ENCODE data around the gene RIPK4. TPM values are rescaled to one million over a fixed set of nuclear protein-coding genes. Genes with fewer than 3 reads are reported as not detected.

RIPK4 gene
- total RNA-seq, 1 donor from 2014 or later: not detected

GRCh38 chr21:41743321-41744027, 23.4 kb downstream of the RIPK4 start:
- Mint-ChIP-seq H3K9me3 (no peaks in the 10 kb centered on the region), H3K4me3 (no peak overlapping the region), H3K4me1 (ENCODE audit: low read depth) (no peaks in the 10 kb centered on the region), H3K36me3 (ENCODE audit: low read depth) (no peaks in the 10 kb centered on the region), H3K27me3 (ENCODE audit: insufficient read depth) (peaks cover 1% of the 10 kb centered on the region), H3K27ac (no peak overlapping the region)
- intact Hi-C loops (cut with micrococcal nuclease): no loop called here
- DNase-seq (ENCODE audit: low spot score): no peak

GRCh38 chr21:41742073-41742875, 24.6 kb downstream of the RIPK4 start:
- Mint-ChIP-seq H3K27me3 (ENCODE audit: insufficient read depth) (peaks cover 1% of the 10 kb centered on the region), H3K4me3 (no peak overlapping the region), H3K27ac (no peak overlapping the region), H3K9me3 (peaks cover 6% of the 10 kb centered on the region), H3K4me1 (ENCODE audit: low read depth) (no peaks in the 10 kb centered on the region), H3K36me3 (ENCODE audit: low read depth) (no peaks in the 10 kb centered on the region)
- intact Hi-C loops (cut with micrococcal nuclease): no loop called here
- no peak for DNase-seq (ENCODE audit: low spot score)

GRCh38 chr21:41741253-41742072, 25.4 kb downstream of the RIPK4 start:
- peaks cover 1% of the 10 kb centered on the region for H3K27me3 Mint-ChIP-seq (ENCODE audit: insufficient read depth)
- peaks cover 7% of the 10 kb centered on the region for H3K9me3 Mint-ChIP-seq
- H3K4me1 Mint-ChIP-seq (ENCODE audit: low read depth): no peaks in the 10 kb centered on the region
- H3K36me3 Mint-ChIP-seq (ENCODE audit: low read depth): no peaks in the 10 kb centered on the region
- H3K27ac Mint-ChIP-seq: no peak overlapping the region
- H3K4me3 Mint-ChIP-seq: no peak overlapping the region
- DNase-seq (ENCODE audit: low spot score): no peak
- intact Hi-C loops (cut with micrococcal nuclease): no loop called here

- H3K4me1 Mint-ChIP-seq (ENCODE audit: low read depth): no peaks in the 10 kb centered on the region
- intact Hi-C loops (cut with micrococcal nuclease): no loop called here
- H3K27me3 Mint-ChIP-seq (ENCODE audit: insufficient read depth): peaks cover 1% of the 10 kb centered on the region
- no peak for DNase-seq (ENCODE audit: low spot score)
- H3K4me3 Mint-ChIP-seq: no peak overlapping the region
- peaks cover 7% of the 10 kb centered on the region for H3K9me3 Mint-ChIP-seq
- H3K36me3 Mint-ChIP-seq (ENCODE audit: low read depth): no peaks in the 10 kb centered on the region
- H3K27ac Mint-ChIP-seq: no peak overlapping the region
Observed at GRCh38 chr21:41740604-41741252, 26.1 kb downstream of the RIPK4 start.

- H3K27ac Mint-ChIP-seq: no peak overlapping the region
- intact Hi-C loops (cut with micrococcal nuclease): no loop called here
- H3K4me1 Mint-ChIP-seq (ENCODE audit: low read depth): no peaks in the 10 kb centered on the region
- no peaks in the 10 kb centered on the region for H3K36me3 Mint-ChIP-seq (ENCODE audit: low read depth)
- peaks cover 1% of the 10 kb centered on the region for H3K27me3 Mint-ChIP-seq (ENCODE audit: insufficient read depth)
- no peak overlapping the region for H3K4me3 Mint-ChIP-seq
- H3K9me3 Mint-ChIP-seq: peaks cover 7% of the 10 kb centered on the region
- no peak for DNase-seq (ENCODE audit: low spot score)
Observed at GRCh38 chr21:41739936-41740335, 26.9 kb downstream of the RIPK4 start.

- H3K27ac Mint-ChIP-seq: no peak overlapping the region
- H3K4me3 Mint-ChIP-seq: no peak overlapping the region
- H3K36me3 Mint-ChIP-seq (ENCODE audit: low read depth): no peaks in the 10 kb centered on the region
- peaks cover 1% of the 10 kb centered on the region for H3K27me3 Mint-ChIP-seq (ENCODE audit: insufficient read depth)
- intact Hi-C loops (cut with micrococcal nuclease): no loop called here
- DNase-seq (ENCODE audit: low spot score): no peak
- peaks cover 7% of the 10 kb centered on the region for H3K9me3 Mint-ChIP-seq
- H3K4me1 Mint-ChIP-seq (ENCODE audit: low read depth): no peaks in the 10 kb centered on the region
Observed at GRCh38 chr21:41739011-41739410, 27.8 kb downstream of the RIPK4 start.

GRCh38 chr21:41737651-41738324, 29.1 kb downstream of the RIPK4 start:
- Mint-ChIP-seq H3K4me3 (no peak overlapping the region), H3K36me3 (ENCODE audit: low read depth) (no peaks in the 10 kb centered on the region), H3K4me1 (ENCODE audit: low read depth) (no peaks in the 10 kb centered on the region), H3K27me3 (ENCODE audit: insufficient read depth) (peaks cover 1% of the 10 kb centered on the region), H3K9me3 (peaks cover 7% of the 10 kb centered on the region), H3K27ac (no peak overlapping the region)
- intact Hi-C loops (cut with micrococcal nuclease): no loop called here
- no peak for DNase-seq (ENCODE audit: low spot score)

GRCh38 chr21:41736423-41736822, 30.4 kb downstream of the RIPK4 start:
- Mint-ChIP-seq H3K4me3 (no peak overlapping the region), H3K36me3 (ENCODE audit: low read depth) (no peaks in the 10 kb centered on the region), H3K27me3 (ENCODE audit: insufficient read depth) (peaks cover 6% of the 10 kb centered on the region), H3K27ac (no peak overlapping the region), H3K4me1 (ENCODE audit: low read depth) (no peaks in the 10 kb centered on the region), H3K9me3 (peaks cover 7% of the 10 kb centered on the region)
- no peak for DNase-seq (ENCODE audit: low spot score)
- intact Hi-C loops (cut with micrococcal nuclease): no loop called here

- DNase-seq (ENCODE audit: low spot score): no peak
- H3K27ac Mint-ChIP-seq: no peak overlapping the region
- no peaks in the 10 kb centered on the region for H3K36me3 Mint-ChIP-seq (ENCODE audit: low read depth)
- H3K4me3 Mint-ChIP-seq: no peak overlapping the region
- intact Hi-C loops (cut with micrococcal nuclease): no loop called here
- H3K4me1 Mint-ChIP-seq (ENCODE audit: low read depth): no peaks in the 10 kb centered on the region
- H3K9me3 Mint-ChIP-seq: peaks cover 7% of the 10 kb centered on the region
- peaks cover 13% of the 10 kb centered on the region for H3K27me3 Mint-ChIP-seq (ENCODE audit: insufficient read depth)
Observed at GRCh38 chr21:41733951-41734689, 32.7 kb downstream of the RIPK4 start.

GRCh38 chr21:41731081-41731480, 35.8 kb downstream of the RIPK4 start:
- no peak for DNase-seq (ENCODE audit: low spot score)
- H3K9me3 Mint-ChIP-seq: no peaks in the 10 kb centered on the region
- no peak overlapping the region for H3K27ac Mint-ChIP-seq
- no peak overlapping the region for H3K4me3 Mint-ChIP-seq
- no peaks in the 10 kb centered on the region for H3K4me1 Mint-ChIP-seq (ENCODE audit: low read depth)
- no peaks in the 10 kb centered on the region for H3K36me3 Mint-ChIP-seq (ENCODE audit: low read depth)
- H3K27me3 Mint-ChIP-seq (ENCODE audit: insufficient read depth): peaks cover 22% of the 10 kb centered on the region
- intact Hi-C loops (cut with micrococcal nuclease): no loop called here

- no peak overlapping the region for H3K4me3 Mint-ChIP-seq
- intact Hi-C loops (cut with micrococcal nuclease): no loop called here
- H3K27ac Mint-ChIP-seq: no peak overlapping the region
- peaks cover 26% of the 10 kb centered on the region for H3K27me3 Mint-ChIP-seq (ENCODE audit: insufficient read depth)
- H3K4me1 Mint-ChIP-seq (ENCODE audit: low read depth): no peaks in the 10 kb centered on the region
- no peak for DNase-seq (ENCODE audit: low spot score)
- H3K36me3 Mint-ChIP-seq (ENCODE audit: low read depth): no peaks in the 10 kb centered on the region
- no peaks in the 10 kb centered on the region for H3K9me3 Mint-ChIP-seq
Observed at GRCh38 chr21:41730367-41730765, 36.5 kb downstream of the RIPK4 start.
